HG03469 (cell line): ENCODE data around the gene OGFR.
"Not testable (repeated sequence)": the region's sequence is repeated elsewhere in the genome, so short reads cannot be mapped to it uniquely, and the experiment has no call there.

Experiments used
- ATAC-seq: cut with Tn5 transposase; IDR thresholded peaks from one replicate; pipeline ENCODE4 v1.9.1; 2021; ENCODE audit warnings: mild to moderate bottlenecking, moderate library complexity, moderate number of reproducible peaks; ENCODE audit not compliant: unreplicated experiment

OGFR gene

GRCh38 chr20:62834967-62835730, 30.5 kb downstream of the OGFR start:
- ATAC-seq: no peak

GRCh38 chr20:62835931-62836861, 31.6 kb downstream of the OGFR start:
- no peak for ATAC-seq

GRCh38 chr20:62836967-62837490, 32.4 kb downstream of the OGFR start:
- no peak for ATAC-seq

- no peak for ATAC-seq
These were observed 33.1 kb downstream of the OGFR start for GRCh38 chr20:62837790-62838127.

- ATAC-seq: no peak
These were observed 33.7 kb downstream of the OGFR start for GRCh38 chr20:62838128-62838891.

GRCh38 chr20:62839261-62839660, 34.6 kb downstream of the OGFR start:
- no peak for ATAC-seq

GRCh38 chr20:62839816-62840215, 35.2 kb downstream of the OGFR start:
- ATAC-seq: no peak

GRCh38 chr20:62840244-62841197, 35.9 kb downstream of the OGFR start:
- ATAC-seq: no peak

GRCh38 chr20:62841705-62842212, 37.1 kb downstream of the OGFR start:
- no peak for ATAC-seq

GRCh38 chr20:62843656-62844055, 39.0 kb downstream of the OGFR start:
- no peak for ATAC-seq

GRCh38 chr20:62844182-62844581, 39.5 kb downstream of the OGFR start:
- no peak for ATAC-seq

GRCh38 chr20:62845416-62846160, 41.0 kb downstream of the OGFR start:
- ATAC-seq: no peak

GRCh38 chr20:62846166-62846890, 41.7 kb downstream of the OGFR start:
- ATAC-seq: no peak

GRCh38 chr20:62848917-62849316, 44.3 kb downstream of the OGFR start:
- not testable (repeated sequence) for ATAC-seq

- no peak for ATAC-seq
These were observed 44.8 kb downstream of the OGFR start for GRCh38 chr20:62849431-62849830.

GRCh38 chr20:62850333-62850974, 45.8 kb downstream of the OGFR start:
- ATAC-seq: no peak

- no peak for ATAC-seq
These were observed 47.6 kb downstream of the OGFR start for GRCh38 chr20:62852196-62852595.

- no peak for ATAC-seq
These were observed 48.2 kb downstream of the OGFR start for GRCh38 chr20:62852841-62853240.
